ENCODE results near the gene TSPAN16.
A peak's percentile ranks its signal among the peaks of the same experiment; 100 is the strongest.
"Not testable (repeated sequence)": the region's sequence is repeated elsewhere in the genome, so short reads cannot be mapped to it uniquely, and the experiment has no call there.

The TSPAN16 gene

GRCh38 chr19:11269408-11269807, 26.6 kb upstream of the TSPAN16 start:
- DNase-seq: no peak

DNA sequence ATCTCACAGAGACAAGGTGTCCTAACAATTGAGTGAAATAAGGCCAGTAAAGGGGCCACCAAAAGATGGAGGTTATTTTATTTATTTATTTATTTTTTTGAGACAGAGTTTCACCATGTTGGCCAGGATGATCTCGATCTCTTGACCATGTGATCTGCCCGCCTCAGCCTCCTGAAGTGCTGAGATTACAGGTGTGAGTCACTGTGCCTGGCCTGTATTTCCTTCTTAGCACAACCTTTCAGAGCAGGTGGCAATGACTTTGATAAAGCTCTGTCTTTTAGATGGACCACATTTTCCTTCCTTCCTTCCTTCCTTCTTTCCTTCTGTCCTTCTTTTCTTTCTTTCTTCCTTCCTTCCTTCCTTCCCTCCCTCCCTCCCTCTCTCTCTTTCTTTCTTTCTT, 22.7 kb upstream of the TSPAN16 start:
- no peak for DNase-seq

GRCh38 chr19:11273989-11274388, 22.0 kb upstream of the TSPAN16 start:
- DNase-seq: no peak

GRCh38 chr19:11274533-11275086, 21.4 kb upstream of the TSPAN16 start:
- DNase-seq: no peak

DNA sequence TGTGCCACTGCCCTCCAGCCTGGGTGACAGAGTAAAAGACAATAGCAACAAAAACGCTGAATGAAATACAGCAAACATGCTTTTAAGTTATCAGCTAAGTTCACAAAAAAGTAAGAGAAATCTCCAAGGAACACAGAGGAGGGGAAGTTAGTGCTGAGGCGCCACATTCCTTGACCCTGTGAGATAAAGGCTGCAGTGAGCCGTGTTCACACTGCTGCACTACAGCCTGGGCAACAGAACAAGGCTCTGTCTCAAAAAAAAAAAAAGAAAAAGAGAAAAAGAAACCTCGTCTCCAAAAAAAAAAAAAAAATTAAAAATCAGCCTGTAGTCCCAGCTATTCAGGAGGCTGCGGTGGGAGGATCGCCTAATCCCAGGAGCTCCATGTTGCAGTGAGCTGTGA, 17.3 kb upstream of the TSPAN16 start:
- DNase-seq: no peak

- no peak for DNase-seq
These were observed 16.3 kb upstream of the TSPAN16 start for GRCh38 chr19:11279505-11280236.

DNA sequence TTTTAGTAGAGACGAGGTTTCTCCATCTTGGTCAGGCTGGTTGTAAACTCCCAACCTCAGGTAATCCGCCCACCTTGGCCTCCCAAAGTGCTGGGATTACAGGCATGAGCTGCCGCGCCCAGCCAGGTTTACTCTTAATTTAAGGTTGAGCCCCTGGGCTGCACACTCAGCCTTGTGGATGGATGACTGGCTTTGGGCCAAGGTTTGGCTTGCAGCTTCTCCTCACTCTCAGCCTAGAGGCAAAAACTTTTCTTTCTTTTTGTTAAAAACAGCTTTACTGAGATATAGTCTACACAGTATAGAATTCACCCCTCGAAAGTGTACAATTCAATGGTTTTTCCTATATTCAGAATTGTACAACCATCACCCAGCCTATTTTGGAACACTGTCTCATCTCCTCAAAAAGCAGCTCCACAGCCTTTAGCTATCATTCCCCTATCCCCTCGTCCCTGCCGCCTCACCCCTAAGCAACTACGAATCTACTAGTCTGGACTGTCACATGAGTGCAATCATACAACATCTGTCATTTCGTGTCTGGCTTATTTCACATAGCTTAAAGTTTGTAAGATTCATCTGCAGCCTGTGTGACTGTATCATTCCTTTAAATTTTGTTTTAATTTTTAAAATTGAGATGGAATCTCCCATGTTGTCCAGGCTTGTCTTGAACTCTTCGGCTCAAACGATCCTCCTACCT, 14.5 kb upstream of the TSPAN16 start:
- no peak for DNase-seq

- DNase-seq: no peak
These were observed 11.4 kb upstream of the TSPAN16 start for GRCh38 chr19:11284515-11284914.

- DNase-seq: no peak
These were observed 9.5 kb upstream of the TSPAN16 start for GRCh38 chr19:11286312-11286974.

- DNase-seq: no peak
These were observed 7.6 kb upstream of the TSPAN16 start for GRCh38 chr19:11288349-11288748.

DNA sequence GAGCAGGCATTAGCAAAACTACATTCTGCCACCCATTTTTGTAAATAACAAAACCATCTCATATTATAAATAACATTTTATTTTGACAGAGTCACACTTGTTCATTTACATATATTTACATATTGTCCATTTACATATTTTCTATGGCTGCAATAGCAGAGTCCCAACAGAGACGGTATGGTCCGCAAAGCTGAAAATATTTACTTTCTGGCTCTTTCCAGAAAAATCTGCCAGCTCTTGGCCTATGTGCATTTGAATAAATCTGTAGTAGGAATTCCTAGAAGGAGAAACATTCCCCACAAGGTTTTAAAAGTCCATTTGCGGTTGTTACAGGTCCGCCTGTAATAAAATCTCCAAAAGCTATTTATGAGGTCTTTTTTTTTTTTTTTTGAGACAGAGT, 5.7 kb upstream of the TSPAN16 start:
- DNase-seq: no peak

DNA sequence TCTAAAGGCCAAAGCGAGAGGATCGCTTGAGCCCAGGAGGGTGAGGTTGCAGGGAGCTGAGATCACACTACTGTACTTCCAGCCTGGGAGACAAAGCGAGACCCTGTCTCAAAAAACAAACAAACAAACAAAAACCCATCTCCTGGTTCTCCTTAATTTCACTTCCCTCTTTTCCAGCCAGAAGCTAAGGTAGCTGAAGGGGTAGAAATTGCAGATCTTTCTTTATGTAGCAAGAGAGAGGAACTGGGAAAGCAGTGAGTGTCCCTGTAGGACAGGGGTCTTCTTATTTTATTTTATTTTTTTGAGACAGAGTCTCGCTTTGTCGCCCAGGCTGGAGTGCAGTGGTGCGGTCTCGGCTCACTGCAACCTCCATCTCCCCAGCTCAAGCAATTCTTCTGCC, 4.5 kb upstream of the TSPAN16 start:
- no peak for DNase-seq

GRCh38 chr19:11291991-11292390, 4.0 kb upstream of the TSPAN16 start:
- no peak for DNase-seq

- peak; percentile 80 for DNase-seq
These were observed 2.2 kb upstream of the TSPAN16 start for GRCh38 chr19:11293433-11294389.

DNA sequence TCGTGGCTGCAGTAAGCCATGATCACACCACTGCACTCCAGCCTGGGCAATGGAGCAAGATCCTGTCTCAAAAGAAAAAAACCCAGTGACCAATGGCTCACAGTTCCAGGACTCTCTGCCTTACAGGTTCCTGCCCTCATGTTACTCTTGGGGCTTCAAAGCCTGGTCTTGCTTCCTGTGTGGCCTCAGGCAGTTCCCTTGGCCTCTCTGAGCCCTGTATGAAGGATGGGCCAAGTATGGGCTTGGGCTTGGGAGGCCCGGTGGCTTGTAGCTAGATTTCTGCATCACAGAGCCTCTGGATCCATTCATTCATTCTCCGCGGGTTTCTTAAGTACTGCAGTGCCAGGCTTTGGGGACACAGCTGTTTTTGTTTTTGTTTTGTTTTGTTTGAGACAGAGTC, 780 bp upstream of the TSPAN16 start:
- DNase-seq: no peak

GRCh38 chr19:11296264-11296663, 304 bp downstream of the TSPAN16 start:
- DNase-seq: no peak

GRCh38 chr19:11299946-11300810, 4.2 kb downstream of the TSPAN16 start:
- no peak for DNase-seq

DNA sequence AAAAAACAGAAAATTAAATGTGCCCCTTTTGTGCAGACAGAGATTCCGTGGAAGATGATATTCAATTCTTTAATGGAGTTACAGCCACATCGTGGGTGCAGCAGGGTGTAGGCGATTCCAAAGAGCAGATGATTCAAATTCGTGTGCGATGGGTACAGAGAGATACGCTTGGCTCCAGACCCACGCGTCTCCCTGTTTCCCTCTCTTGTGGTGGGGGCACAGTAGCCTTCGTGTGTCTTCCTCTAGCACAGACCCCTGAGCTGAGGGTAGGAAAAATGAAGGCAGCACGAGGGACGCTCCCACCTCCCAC, 4.8 kb downstream of the TSPAN16 start:
- DNase-seq: no peak

DNA sequence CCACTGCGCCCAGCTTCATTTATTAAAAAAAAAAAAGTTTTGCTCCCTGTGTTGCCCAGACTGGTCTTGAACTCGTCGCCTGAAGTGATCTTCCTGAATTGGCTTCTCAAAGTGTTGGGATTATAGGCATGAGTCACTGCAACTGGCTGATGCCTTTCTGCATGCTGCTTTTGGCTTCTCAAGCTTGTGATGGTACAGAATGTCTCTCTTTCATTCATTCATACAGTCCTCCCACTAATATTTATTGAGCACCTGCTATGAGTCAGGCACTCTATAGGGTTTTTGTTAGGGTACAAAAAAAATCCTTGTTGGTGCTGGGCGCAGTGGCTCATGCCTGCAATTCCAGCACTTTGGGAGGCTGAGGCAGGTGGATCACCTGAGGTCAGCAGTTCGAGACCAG, 9.0 kb downstream of the TSPAN16 start:
- DNase-seq: no peak

DNA sequence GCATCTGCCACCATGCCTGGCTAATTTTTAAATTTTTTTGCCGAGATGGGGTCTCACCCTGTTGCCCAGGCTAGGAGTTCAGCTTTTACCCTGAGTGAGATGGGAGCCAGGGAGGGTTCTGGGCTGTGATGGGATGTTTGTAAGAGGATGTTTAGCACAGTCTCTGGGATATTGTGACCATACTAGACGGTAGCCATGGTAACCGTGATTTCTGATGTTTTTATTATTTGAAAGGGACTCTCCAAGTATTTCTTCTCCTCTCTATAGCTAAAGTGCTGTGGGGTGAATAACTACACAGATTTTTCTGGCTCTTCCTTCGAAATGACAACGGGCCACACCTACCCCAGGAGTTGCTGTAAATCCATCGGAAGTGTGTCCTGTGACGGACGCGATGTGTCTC, 10.4 kb downstream of the TSPAN16 start:
- DNase-seq: no peak

GRCh38 chr19:11320278-11320995, 24.5 kb downstream of the TSPAN16 start:
- not testable (repeated sequence) for DNase-seq
